Heart left ventricle (tissue), 16 donors: ENCODE data around the gene MATK. TPM values are rescaled to one million over a fixed set of nuclear protein-coding genes. Genes with fewer than 3 reads are reported as not detected.

Experiments used
- ATAC-seq, 4 donors: fragments of 200-7000 bp; cut with Tn5 transposase; one replicate each; pipeline ENCODE4 v1.9.1; 2020 to 2022; ENCODE audit warnings: moderate library complexity in 4 of 4, mild to moderate bottlenecking in 3 of 4, moderate number of reproducible peaks in 1 of 4
- DNase-seq, 5 donors: peaks; one replicate each; pipeline ENCODE4 v3.0.0-alpha.2; 2020
- H3K27ac ChIP-seq, 12 donors: fragments of 200-600 bp; sonication (generic) in 4 of 12; one replicate each; pipeline versions ENCODE4 v1.5.0 to v1.8.0; 2016 to 2022; ENCODE audit warnings: mild to moderate bottlenecking in 2 of 12
- H3K27me3 ChIP-seq, 9 donors: fragments of 200-600 bp; sonication (generic) in 2 of 9; one replicate each; pipeline versions ENCODE4 v1.5.1 to v1.8.0; 2016 to 2022; ENCODE audit warnings: mild to moderate bottlenecking in 3 of 9
- H3K36me3 ChIP-seq, 9 donors: fragments of 200-600 bp; sonication (generic) in 2 of 9; one replicate each; pipeline versions ENCODE4 v1.5.0 to v1.8.0; 2018 to 2022; ENCODE audit warnings: mild to moderate bottlenecking in 2 of 9
- H3K4me1 ChIP-seq, 12 donors: fragments of 200-600 bp; sonication (generic) in 4 of 12; one replicate each; pipeline versions ENCODE4 v1.5.0 to v1.8.0; 2016 to 2022; ENCODE audit warnings: mild to moderate bottlenecking in 3 of 12
- H3K4me3 ChIP-seq, 12 donors: fragments of 200-600 bp; sonication (generic) in 4 of 12; one replicate each; pipeline versions ENCODE4 v1.5.0 to v1.8.0; 2017 to 2022; ENCODE audit warnings: mild to moderate bottlenecking in 9 of 12, moderate library complexity in 4 of 12
- H3K9me3 ChIP-seq, 12 donors: fragments of 200-600 bp; sonication (generic) in 4 of 12; one replicate each; pipeline versions ENCODE4 v1.5.0 to v1.8.0; 2016 to 2022; ENCODE audit warnings: mild to moderate bottlenecking in 1 of 12
- POLR2A ChIP-seq, 2 donors: fragments of 450-650 bp; IDR thresholded peaks; one replicate each; pipeline ENCODE4 v1.6.1; 2017; ENCODE audit warnings: antibody characterized with exemption in 2 of 2, mild to moderate bottlenecking in 2 of 2, moderate library complexity in 2 of 2
- WGBS, 4 donors: extraction: QIAGEN DNeasy Blood & Tissue Kit in 2 of 4; methylation state at CpG; one replicate each; pipeline versions ENCODE4 v1.1.5 to v1.1.7; 2013 to 2018; 5-methylcytosine and 5-hydroxymethylcytosine counted together
- intact Hi-C, 10 donors: fragments of 100-400 bp; cut with DNase I; formaldehyde crosslinking; loops; one replicate each; pipeline versions ENCODE4 v1.11.1 to v1.14.2; 2022
- polyA plus RNA-seq, 2 donors: library from polyadenylated mRNA; stranded (reverse); fragments of 200-250 nt; gene quantifications; one replicate each; pipeline ENCODE4 v1.2.3, GENCODE V29; 2013
- total RNA-seq, 9 donors: library from RNA; depleted of rRNA in 2 of 9; stranded (reverse); fragments of >200 nt in 2 of 9; fragmentation: NEBNext Ultra II Directional in 3 of 9; extraction: Animal tissue kit (Norgen Biotek cat#: 25700) in 3 of 9; gene quantifications; one replicate each; pipeline versions ENCODE4 v1.1.0 to v1.2.4, GENCODE V29; 2016 to 2023
- TF ChIP-seq, protein P1 (sequence below), 12 donors: fragments of 200-600 bp; sonication (generic) in 4 of 12; IDR thresholded peaks; one replicate each; pipeline versions ENCODE4 v1.5.0 to v1.8.0; 2018 to 2022; ENCODE audit warnings: antibody characterized with exemption in 12 of 12, mild to moderate bottlenecking in 5 of 12
- donor health status: ischemic (EF 13 %, LVEDD 7.1; RV severe dilation, severe dysfunction).
- donor health status: healthy with polysubstance abuse.
- donor health status: DM: no; HTN: yes; CAD: no.
- donor health status: DM: no; HTN: no; CAD: no.
- donor health status: ischemic (EF 25% LVEDD 6.9; RV normal size, moderate dysfunction).
- donor health status: ischemic (EF 25% LVEDD 5.7; RV mildly dilated, moderate dysfunction).
- donor health status: healthy.
- donor health status: DM: yes; HTN: yes; CAD: no.
- donor health status: ischemic (EF 35%, LVEDD 5.7; RV mildly dilated, moderate dysfunction).
- donor health status: nonischemic (EF 11% LVEDD 7.7; RV severe dilation, severe dysfunction).
- donor health status: DM: yes; HTN: yes; CAD: no.
- donor health status: PGD.
- donor health status: ischemic (EF 29% LVEDD 5.4; RV normal size, mild dysfunction).
- donor health status: nonischemic (EF 23%, LVEDD 6.1; RV moderate dilation, normal function).

Gene MATK
- total and polyA plus RNA-seq, 11 donors: 0.20 to 8.9 (median 0.70) TPM

DNA sequence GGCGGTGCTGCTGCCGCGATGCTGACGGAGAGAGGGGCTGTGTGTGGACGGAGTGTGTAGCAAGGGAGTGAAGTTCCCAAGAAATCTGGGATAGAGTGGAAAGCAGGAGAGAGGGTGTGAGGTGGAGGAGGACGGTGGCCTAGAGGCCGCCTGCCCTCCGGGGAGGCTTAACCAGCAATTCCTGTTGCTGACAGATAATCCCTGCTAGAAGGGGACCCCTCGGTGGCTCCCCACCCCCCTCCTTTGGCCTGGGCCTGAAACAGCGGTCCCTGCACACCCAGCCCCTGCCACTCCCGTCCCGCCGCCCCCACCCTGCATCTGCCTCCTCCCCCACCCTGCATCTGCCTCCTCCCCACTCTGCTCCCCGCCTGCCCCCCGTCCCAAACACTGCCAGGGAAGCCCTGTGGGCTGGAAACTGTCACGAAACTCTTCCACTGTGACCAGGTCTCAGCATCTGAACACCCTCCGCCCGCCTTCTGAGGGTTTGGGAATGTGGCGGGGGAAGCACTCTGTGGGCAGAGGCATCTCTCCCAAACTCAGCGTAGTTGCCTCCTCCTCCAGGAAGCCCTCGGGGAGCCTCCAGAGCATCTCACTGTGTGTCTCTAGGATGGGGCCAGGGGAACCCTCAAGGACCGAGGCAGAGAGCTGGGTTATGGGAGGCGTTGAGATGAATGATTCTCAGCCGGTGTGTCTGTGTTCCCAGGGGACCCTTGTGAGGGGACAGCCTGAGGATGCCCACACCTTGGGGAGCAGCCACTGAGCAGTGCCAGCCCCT is 17.1 kb upstream of the MATK start:
- H3K4me3 ChIP-seq: no peak overlapping the region
- no peaks in the 10 kb centered on the region for H3K9me3 ChIP-seq
- intact Hi-C loops: no loop called here
- no peak for TF ChIP-seq POLR2A (IDR thresholded peaks at IDR 0.05)
- TF ChIP-seq, protein P1, sequence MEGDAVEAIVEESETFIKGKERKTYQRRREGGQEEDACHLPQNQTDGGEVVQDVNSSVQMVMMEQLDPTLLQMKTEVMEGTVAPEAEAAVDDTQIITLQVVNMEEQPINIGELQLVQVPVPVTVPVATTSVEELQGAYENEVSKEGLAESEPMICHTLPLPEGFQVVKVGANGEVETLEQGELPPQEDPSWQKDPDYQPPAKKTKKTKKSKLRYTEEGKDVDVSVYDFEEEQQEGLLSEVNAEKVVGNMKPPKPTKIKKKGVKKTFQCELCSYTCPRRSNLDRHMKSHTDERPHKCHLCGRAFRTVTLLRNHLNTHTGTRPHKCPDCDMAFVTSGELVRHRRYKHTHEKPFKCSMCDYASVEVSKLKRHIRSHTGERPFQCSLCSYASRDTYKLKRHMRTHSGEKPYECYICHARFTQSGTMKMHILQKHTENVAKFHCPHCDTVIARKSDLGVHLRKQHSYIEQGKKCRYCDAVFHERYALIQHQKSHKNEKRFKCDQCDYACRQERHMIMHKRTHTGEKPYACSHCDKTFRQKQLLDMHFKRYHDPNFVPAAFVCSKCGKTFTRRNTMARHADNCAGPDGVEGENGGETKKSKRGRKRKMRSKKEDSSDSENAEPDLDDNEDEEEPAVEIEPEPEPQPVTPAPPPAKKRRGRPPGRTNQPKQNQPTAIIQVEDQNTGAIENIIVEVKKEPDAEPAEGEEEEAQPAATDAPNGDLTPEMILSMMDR (IDR thresholded peaks at IDR 0.05): no peak
- no peak for DNase-seq
- H3K27me3 ChIP-seq: peaks cover 0 to 51% (median 24%) of the 10 kb centered on the region in 9 donors
- no peaks in the 10 kb centered on the region for H3K36me3 ChIP-seq
- H3K27ac ChIP-seq: no peak overlapping the region
- 83 to 88% (median 84%) methylated on average over 20 to 24 of the region's 24 CpGs for WGBS, 4 donors
- no peak for ATAC-seq
- H3K4me1 ChIP-seq: peaks cover 0 to 14% (median 7%) of the 10 kb centered on the region in 12 donors

DNA sequence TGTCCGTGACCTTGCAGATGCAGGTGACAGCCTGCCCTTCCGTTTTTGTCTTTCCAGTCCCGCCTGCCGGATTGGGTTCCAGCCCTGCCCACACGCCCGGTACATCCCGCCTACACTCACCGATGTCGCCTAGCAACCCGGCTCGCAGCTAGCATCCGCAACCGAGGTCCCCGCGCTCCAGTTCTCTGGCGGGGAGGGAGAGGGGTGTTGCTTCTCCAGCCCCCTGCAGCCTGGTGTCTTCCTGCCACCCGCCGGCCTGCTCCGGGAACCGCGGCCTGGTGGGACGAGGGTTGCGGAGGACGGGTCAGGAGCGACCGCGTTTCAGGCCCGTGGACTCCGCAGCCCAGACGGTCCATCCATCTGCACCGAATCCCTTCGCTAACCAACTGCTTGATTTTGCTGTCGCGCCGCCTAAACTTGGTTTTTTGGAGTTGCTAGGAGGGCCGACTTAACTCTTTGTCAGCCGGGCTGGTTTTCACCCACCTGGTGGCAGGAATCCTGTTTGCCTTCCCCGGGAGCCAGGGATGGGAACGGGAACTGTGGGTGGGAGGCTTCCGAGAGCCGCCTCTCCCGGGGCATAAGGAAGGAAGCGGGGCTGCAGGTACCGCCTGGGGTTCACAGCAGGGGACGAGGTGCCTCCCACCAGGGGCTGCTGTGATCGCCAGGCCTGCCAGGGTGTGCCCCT is 15.4 kb upstream of the MATK start:
- DNase-seq (peak; percentile 50 to 77 (median 55)), ATAC-seq (peak in 3 of 4 donors; percentile 50 to 91 (median 69))
- peak overlapping the region in 11 of 12 donors; percentile 6 to 47 (median 31) for H3K4me3 ChIP-seq
- H3K36me3 ChIP-seq: no peaks in the 10 kb centered on the region
- no peak for TF ChIP-seq POLR2A (IDR thresholded peaks at IDR 0.05)
- TF ChIP-seq, protein P1 (IDR thresholded peaks at IDR 0.05): peak in 1 of 12 donors; percentile 21
- intact Hi-C loops: no loop called here
- WGBS, 4 donors: 2 to 4% (median 3%) methylated on average over 38 to 46 of the region's 46 CpGs
- H3K4me1 ChIP-seq: peaks cover 0 to 14% (median 7%) of the 10 kb centered on the region in 12 donors
- H3K27me3 ChIP-seq: peaks cover 0 to 55% (median 24%) of the 10 kb centered on the region in 9 donors
- peak overlapping the region in 1 of 12 donors; percentile 14 for H3K27ac ChIP-seq
- peaks cover 0 to 8% (median 3%) of the 10 kb centered on the region in 12 donors for H3K9me3 ChIP-seq

DNA sequence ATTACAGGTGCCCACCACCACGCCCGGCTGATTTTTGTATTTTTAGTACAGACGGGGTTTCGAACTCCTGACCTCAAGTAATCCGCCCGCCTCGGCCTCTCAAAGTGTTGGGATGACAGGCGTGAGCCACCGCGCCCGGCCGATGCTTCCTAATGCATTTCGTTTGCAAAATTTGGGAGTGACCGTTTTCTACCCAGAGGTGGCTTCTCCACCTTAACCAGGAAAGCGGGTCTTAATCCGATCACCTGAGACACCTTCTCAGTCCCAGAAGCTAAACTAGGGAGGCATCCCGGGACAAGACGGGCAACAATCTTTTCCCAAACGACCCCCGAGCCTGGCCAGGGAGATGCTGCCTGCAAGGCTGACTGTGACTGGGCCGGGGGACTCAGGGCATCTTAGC is 14.8 kb upstream of the MATK start:
- Histone ChIP-seq H3K4me3 (peak overlapping the region in 10 of 12 donors; percentile 11 to 47 (median 34)), H3K36me3 (no peaks in the 10 kb centered on the region), H3K9me3 (peaks cover 0 to 14% (median 8%) of the 10 kb centered on the region in 12 donors), H3K4me1 (peaks cover 0 to 14% (median 7%) of the 10 kb centered on the region in 12 donors), H3K27me3 (peaks cover 0 to 55% (median 24%) of the 10 kb centered on the region in 9 donors), H3K27ac (no peak overlapping the region)
- ATAC-seq (no peak), DNase-seq (no peak)
- WGBS, 4 donors: 36 to 47% (median 38%) methylated on average over 14 to 21 of the region's 21 CpGs
- TF ChIP-seq POLR2A (IDR thresholded peaks at IDR 0.05): no peak
- TF ChIP-seq, protein P1 (IDR thresholded peaks at IDR 0.05): no peak
- intact Hi-C loops: no loop called here

DNA sequence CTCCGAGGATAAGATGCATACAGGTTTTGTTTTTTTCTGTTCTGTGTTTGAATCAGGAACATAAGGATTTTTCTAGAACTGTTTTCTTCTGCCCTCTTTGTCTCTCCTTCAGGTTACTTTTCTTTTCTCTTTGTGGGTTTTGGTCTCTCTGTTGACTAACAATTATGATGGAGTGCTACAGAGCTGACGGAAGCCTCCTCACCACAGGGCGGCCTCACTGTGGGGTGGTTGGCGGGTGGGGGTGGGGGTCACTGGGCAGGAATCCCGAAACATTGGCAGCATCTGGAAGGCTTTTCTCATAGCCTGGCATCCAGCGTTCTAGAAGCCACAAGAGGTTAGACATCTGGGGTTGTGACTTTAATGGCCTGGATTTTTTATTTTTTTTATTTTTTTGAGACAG is 12.0 kb upstream of the MATK start:
- WGBS, 4 donors: 71 to 80% (median 72%) methylated on average over 6 of the region's 6 CpGs
- H3K27me3 ChIP-seq: peaks cover 0 to 46% (median 24%) of the 10 kb centered on the region in 9 donors
- H3K36me3 ChIP-seq: no peaks in the 10 kb centered on the region
- intact Hi-C loops: no loop called here
- no peak overlapping the region for H3K4me3 ChIP-seq
- DNase-seq: no peak
- H3K4me1 ChIP-seq: peaks cover 0 to 14% (median 7%) of the 10 kb centered on the region in 12 donors
- TF ChIP-seq POLR2A (IDR thresholded peaks at IDR 0.05): no peak
- TF ChIP-seq, protein P1 (IDR thresholded peaks at IDR 0.05): no peak
- ATAC-seq: no peak
- H3K27ac ChIP-seq: no peak overlapping the region
- H3K9me3 ChIP-seq: peaks cover 0 to 14% (median 8%) of the 10 kb centered on the region in 12 donors
